ENCODE measurements around the gene IL2RA.

The IL2RA gene

DNA sequence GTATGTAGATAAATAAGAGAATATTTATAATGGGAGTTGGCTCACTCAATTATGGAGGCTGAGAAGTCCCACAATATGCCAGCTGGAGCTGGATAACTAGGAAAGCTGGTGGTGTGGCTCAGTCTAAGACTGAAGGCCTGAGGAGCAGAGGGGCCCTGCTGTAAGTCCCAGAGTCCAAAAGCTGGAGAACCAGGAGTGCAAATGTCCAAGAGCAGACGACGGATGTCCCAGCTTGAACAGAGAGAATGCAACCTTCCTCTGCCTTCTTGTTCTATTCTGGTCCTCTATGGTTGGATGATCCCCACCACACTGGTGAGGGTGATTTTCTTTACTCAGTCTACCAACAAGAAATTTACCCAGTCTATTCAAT lies 13.2 kb downstream of the IL2RA start:
- TF ChIP-seq, protein P1, sequence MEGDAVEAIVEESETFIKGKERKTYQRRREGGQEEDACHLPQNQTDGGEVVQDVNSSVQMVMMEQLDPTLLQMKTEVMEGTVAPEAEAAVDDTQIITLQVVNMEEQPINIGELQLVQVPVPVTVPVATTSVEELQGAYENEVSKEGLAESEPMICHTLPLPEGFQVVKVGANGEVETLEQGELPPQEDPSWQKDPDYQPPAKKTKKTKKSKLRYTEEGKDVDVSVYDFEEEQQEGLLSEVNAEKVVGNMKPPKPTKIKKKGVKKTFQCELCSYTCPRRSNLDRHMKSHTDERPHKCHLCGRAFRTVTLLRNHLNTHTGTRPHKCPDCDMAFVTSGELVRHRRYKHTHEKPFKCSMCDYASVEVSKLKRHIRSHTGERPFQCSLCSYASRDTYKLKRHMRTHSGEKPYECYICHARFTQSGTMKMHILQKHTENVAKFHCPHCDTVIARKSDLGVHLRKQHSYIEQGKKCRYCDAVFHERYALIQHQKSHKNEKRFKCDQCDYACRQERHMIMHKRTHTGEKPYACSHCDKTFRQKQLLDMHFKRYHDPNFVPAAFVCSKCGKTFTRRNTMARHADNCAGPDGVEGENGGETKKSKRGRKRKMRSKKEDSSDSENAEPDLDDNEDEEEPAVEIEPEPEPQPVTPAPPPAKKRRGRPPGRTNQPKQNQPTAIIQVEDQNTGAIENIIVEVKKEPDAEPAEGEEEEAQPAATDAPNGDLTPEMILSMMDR (IDR thresholded peaks at IDR 0.05; ENCODE audit: control extremely low read depth, extremely low read depth, low read depth, missing control alignments) = no peak
- no peak for DNase-seq (ENCODE audit: extremely low spot score)
- ChIA-PET CTCF (interaction anchor here (1.0 to 6.2 kb wide), 7 partner anchors 12 to 38 kb away, joined by 3 to 49 read pairs (median 18); no protein-coding TSS in a partner anchor), POLR2A (no interaction called here)

GRCh38 chr10:6048281-6049030 lies 13.7 kb downstream of the IL2RA start:
- no peak for DNase-seq (ENCODE audit: extremely low spot score)
- ChIA-PET POLR2A (no interaction called here), CTCF (interaction anchor here (1.0 to 6.2 kb wide), 4 partner anchors 11 to 39 kb away, joined by 3 to 49 read pairs (median 21); no protein-coding TSS in a partner anchor)
- TF ChIP-seq, protein P1 (IDR thresholded peaks at IDR 0.05; ENCODE audit: control extremely low read depth, extremely low read depth, low read depth, missing control alignments) = no peak

- POLR2A ChIA-PET = interaction anchor here (1.1 kb wide), 1 partner anchor 9 kb away, joined by 3 read pairs; no protein-coding TSS in a partner anchor
- TF ChIP-seq, protein P1 (IDR thresholded peaks at IDR 0.05; ENCODE audit: control extremely low read depth, extremely low read depth, low read depth, missing control alignments) = no peak
- CTCF ChIA-PET = interaction anchor here (0.7 to 6.2 kb wide), 4 partner anchors 11 to 39 kb away, joined by 3 to 49 read pairs (median 14); no protein-coding TSS in a partner anchor
- no peak for DNase-seq (ENCODE audit: extremely low spot score)
Measured at GRCh38 chr10:6047847-6048246, 14.3 kb downstream of the IL2RA start.

DNA sequence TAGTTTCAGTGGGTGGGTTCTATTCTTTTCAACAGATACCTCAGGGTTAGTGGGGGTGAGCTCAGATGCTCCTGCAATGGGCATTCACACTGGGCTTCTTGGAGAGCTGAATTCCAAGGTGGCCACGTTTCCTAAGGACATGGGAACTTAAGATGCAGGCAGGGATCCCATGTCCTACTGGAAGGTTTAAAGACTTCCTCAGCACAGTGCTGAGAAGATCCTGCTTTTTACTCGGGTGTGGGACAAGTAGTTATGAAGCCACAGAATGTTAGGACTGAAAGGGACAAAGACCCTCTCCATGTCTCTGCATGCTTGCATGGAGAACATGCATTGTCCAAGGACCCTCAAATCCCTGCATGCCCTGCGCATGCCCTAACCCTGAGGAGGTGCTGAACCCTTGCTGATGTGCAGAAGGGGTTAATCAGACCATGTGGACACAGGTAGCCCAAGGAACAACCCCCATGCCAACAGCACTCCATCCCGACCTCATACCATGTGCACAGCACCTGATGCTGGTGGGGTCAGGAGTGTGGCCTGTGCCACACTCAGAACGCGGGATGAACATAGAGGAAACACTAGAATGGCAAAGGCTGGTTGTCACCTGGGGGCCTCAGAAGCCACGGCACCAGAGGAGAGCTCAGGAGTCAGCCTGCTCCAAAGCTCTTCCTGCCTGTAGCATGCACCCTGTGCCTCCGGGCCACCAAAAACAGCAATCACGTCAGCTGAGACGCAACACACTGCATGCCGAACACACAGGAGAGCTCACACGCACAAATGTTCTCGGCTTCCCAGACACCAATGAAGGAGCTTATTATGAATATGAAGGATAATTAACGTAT lies 15.2 kb downstream of the IL2RA start:
- POLR2A ChIA-PET = interaction anchor here (1.1 kb wide), 1 partner anchor 10 kb away, joined by 3 read pairs; no protein-coding TSS in a partner anchor
- DNase-seq (ENCODE audit: extremely low spot score) = no peak
- TF ChIP-seq, protein P1 (IDR thresholded peaks at IDR 0.05; ENCODE audit: control extremely low read depth, extremely low read depth, low read depth, missing control alignments) = no peak
- CTCF ChIA-PET = interaction anchor here (0.7 to 6.2 kb wide), 6 partner anchors 10 to 71 kb away, joined by 3 to 49 read pairs (median 4); no protein-coding TSS in a partner anchor

GRCh38 chr10:6045878-6046772 lies 16.0 kb downstream of the IL2RA start:
- CTCF ChIA-PET = interaction anchor here (0.8 to 6.2 kb wide), 8 partner anchors 9 to 70 kb away, joined by 3 to 49 read pairs (median 4); no protein-coding TSS in a partner anchor

More at GRCh38 chr10:6045878-6046772, 16.0 kb downstream of the IL2RA start:
- TF ChIP-seq, protein P1 (IDR thresholded peaks at IDR 0.05; ENCODE audit: control extremely low read depth, extremely low read depth, low read depth, missing control alignments) = no peak
- no peak for DNase-seq (ENCODE audit: extremely low spot score)
- POLR2A ChIA-PET = no interaction called here
